Colonic mucosa (tissue), 4 donors: ENCODE measurements around the gene EPS8L2. TPM values are rescaled to one million over a fixed set of nuclear protein-coding genes. Genes with fewer than 3 reads are reported as not detected.

Experiments
- DNase-seq: peaks from one replicate; pipeline ENCODE4 v3.0.0-alpha.2; 2020
- H3K27ac ChIP-seq: fragments of 200-600 bp; one replicate; pipeline ENCODE4 v1.8.0; 2021
- H3K27me3 ChIP-seq: fragments of 200-600 bp; one replicate; pipeline ENCODE4 v1.8.0; 2021
- H3K36me3 ChIP-seq: fragments of 200-600 bp; one replicate; pipeline ENCODE4 v1.8.0; 2021
- H3K4me1 ChIP-seq: fragments of 200-600 bp; one replicate; pipeline ENCODE4 v1.8.0; 2021; ENCODE audit warnings: mild to moderate bottlenecking
- H3K4me3 ChIP-seq: fragments of 200-600 bp; one replicate; pipeline ENCODE4 v1.8.0; 2021
- H3K9ac ChIP-seq, 2 donors: one replicate each; pipeline ENCODE4 v1.7.0; 2013; ENCODE audit warnings: control low read depth in 2 of 2, low read depth in 2 of 2, low read length in 2 of 2
- H3K9me3 ChIP-seq: fragments of 200-600 bp; one replicate; pipeline ENCODE4 v1.8.0; 2021
- CTCF ChIP-seq: fragments of 200-600 bp; IDR thresholded peaks from one replicate; pipeline ENCODE4 v1.8.0; 2022; ENCODE audit warnings: antibody characterized with exemption, mild to moderate bottlenecking
- intact Hi-C: fragments of 100-400 bp; cut with DNase I; formaldehyde crosslinking; loops from one replicate; pipeline ENCODE4 v1.14.1; 2022
- total RNA-seq, 2 donors: library from RNA; stranded (reverse); fragmentation: NEBNext Ultra II Directional in 1 of 2; extraction: Animal tissue kit (Norgen Biotek cat#: 25700) in 1 of 2; gene quantifications; one replicate each; pipeline ENCODE4 v1.2.1, GENCODE V29; 2021
- donor health status: healthy.
- donor health status: DM: no; HTN: no; CAD: no.
- donor health status: DM: no; HTN: no; CAD: no.

Gene EPS8L2
- total RNA-seq, 2 donors from 2014 or later, result 192 to 254 TPM

GRCh38 chr11:742571-743201 is 36.7 kb downstream of the EPS8L2 start:
- H3K27me3 ChIP-seq, result no peaks in the 10 kb centered on the region

GRCh38 chr11:745428-745827 is 39.4 kb downstream of the EPS8L2 start:
- Histone ChIP-seq H3K9ac (no peak overlapping the region), H3K9me3 (no peaks in the 10 kb centered on the region), H3K4me1 (peaks cover 19% of the 10 kb centered on the region), H3K27me3 (no peaks in the 10 kb centered on the region), H3K27ac (no peak overlapping the region), H3K36me3 (no peaks in the 10 kb centered on the region), H3K4me3 (no peak overlapping the region)
- intact Hi-C loops, result no loop called here
- TF ChIP-seq CTCF, result no peak
- no peak for DNase-seq

More at GRCh38 chr11:742571-743201, 36.7 kb downstream of the EPS8L2 start:
- no peak for DNase-seq
- intact Hi-C loops, result no loop called here
- Histone ChIP-seq H3K4me1 (no peaks in the 10 kb centered on the region), H3K36me3 (no peaks in the 10 kb centered on the region), H3K27ac (no peak overlapping the region), H3K4me3 (no peak overlapping the region), H3K9me3 (no peaks in the 10 kb centered on the region), H3K9ac (no peak overlapping the region)
- no peak for TF ChIP-seq CTCF

GRCh38 chr11:746289-747157 is 40.5 kb downstream of the EPS8L2 start:
- Histone ChIP-seq H3K4me3 (peak overlapping the region; percentile 90), H3K27me3 (no peaks in the 10 kb centered on the region), H3K27ac (peak overlapping the region; percentile 76), H3K4me1 (peaks cover 19% of the 10 kb centered on the region), H3K9ac (peak overlapping the region; percentile 48 to 96), H3K9me3 (no peaks in the 10 kb centered on the region), H3K36me3 (no peaks in the 10 kb centered on the region)
- peak; percentile 39 for DNase-seq
- no peak for TF ChIP-seq CTCF
- intact Hi-C loops, result no loop called here

- peaks cover 19% of the 10 kb centered on the region for H3K4me1 ChIP-seq
- TF ChIP-seq CTCF, result no peak
- peak; percentile 93 for DNase-seq
- peak within 1 kb of the TSS; percentile 90 for H3K4me3 ChIP-seq
- no peaks in the 10 kb centered on the region for H3K27me3 ChIP-seq
- H3K9me3 ChIP-seq, result no peaks in the 10 kb centered on the region
- H3K27ac ChIP-seq, result peak within 1 kb of the TSS; percentile 76
- H3K36me3 ChIP-seq, result no peaks in the 10 kb centered on the region
- H3K9ac ChIP-seq, result peak within 1 kb of the TSS; percentile 65 to 96
- intact Hi-C loops, result no loop called here
Measured at GRCh38 chr11:747158-748006, 41.4 kb downstream of the EPS8L2 start, which contains the start of gene TALDO1. Gene TALDO1, plus strand, starts transcription at chr11:747464. Its CDS starts 18 bp downstream, at chr11:747482.

GRCh38 chr11:748007-748359 is 42.0 kb downstream of the EPS8L2 start:
- Histone ChIP-seq H3K4me3 (peak overlapping the region; percentile 90), H3K27me3 (no peaks in the 10 kb centered on the region), H3K27ac (peak overlapping the region; percentile 76), H3K36me3 (no peaks in the 10 kb centered on the region), H3K9me3 (no peaks in the 10 kb centered on the region), H3K4me1 (peaks cover 19% of the 10 kb centered on the region), H3K9ac (peak overlapping the region; percentile 65 to 96)
- TF ChIP-seq CTCF, result no peak
- DNase-seq, result peak; percentile 27
- intact Hi-C loops, result no loop called here
